K562 (cell line): ENCODE results near the gene TAF11L10.
"Not testable (repeated sequence)": the region's sequence is repeated elsewhere in the genome, so short reads cannot be mapped to it uniquely, and the experiment has no call there.

Experiments
- HCFC1 ChIP-seq: IDR thresholded peaks from 2 replicates; pipeline ENCODE4 v1.6.1; 2012; ENCODE audit warnings: low read depth, low read length, improper control_type of control experiment
- POLR2AphosphoS2 ChIP-seq: IDR thresholded peaks from 2 replicates; pipeline ENCODE4 v1.6.1; 2012; ENCODE audit warnings: low read length, improper control_type of control experiment
- RBM34 ChIP-seq: fragments of 200-400 bp; formaldehyde crosslinking; IDR thresholded peaks from 2 replicates; pipeline ENCODE4 v1.6.1; 2018; ENCODE audit warnings: low read length, borderline replicate concordance; ENCODE audit not compliant: insufficient read depth
- ZNF253 ChIP-seq: fragments of 250-450 bp; sonication (Bioruptor Pico); conservative IDR thresholded peaks from 2 replicates; pipeline ENCODE4 v1.6.1; 2021; ENCODE audit warnings: mild to moderate bottlenecking
- TF ChIP-seq, protein P1 (sequence below): fragments of 200-800 bp; sonication (Bioruptor generic); IDR thresholded peaks from 2 replicates; pipeline ENCODE4 v1.6.1; 2016; ENCODE audit warnings: missing genetic modification characterization, missing compliant biosample characterization
- TF ChIP-seq, protein P2 (sequence below), 2 experiments: fragments of 450-650 bp in 1 of 2; sonication (generic) in 1 of 2; formaldehyde crosslinking in 1 of 2; IDR thresholded peaks in 1 of 2; conservative IDR thresholded peaks in 1 of 2; 2 replicates each; pipeline versions ENCODE4 v1.6.1 to v1.8.1; 2016 to 2023; ENCODE audit warnings: mild to moderate bottlenecking in 2 of 2, moderate library complexity in 2 of 2, inconsistent platforms in 1 of 2, missing genetic modification reagents in 1 of 2
- TF ChIP-seq, protein P3 (sequence below): sonication (generic); formaldehyde crosslinking; IDR thresholded peaks from 2 replicates; pipeline ENCODE4 v1.8.0; 2022; ENCODE audit warnings: missing genetic modification reagents, mild to moderate bottlenecking, borderline replicate concordance

DNA sequence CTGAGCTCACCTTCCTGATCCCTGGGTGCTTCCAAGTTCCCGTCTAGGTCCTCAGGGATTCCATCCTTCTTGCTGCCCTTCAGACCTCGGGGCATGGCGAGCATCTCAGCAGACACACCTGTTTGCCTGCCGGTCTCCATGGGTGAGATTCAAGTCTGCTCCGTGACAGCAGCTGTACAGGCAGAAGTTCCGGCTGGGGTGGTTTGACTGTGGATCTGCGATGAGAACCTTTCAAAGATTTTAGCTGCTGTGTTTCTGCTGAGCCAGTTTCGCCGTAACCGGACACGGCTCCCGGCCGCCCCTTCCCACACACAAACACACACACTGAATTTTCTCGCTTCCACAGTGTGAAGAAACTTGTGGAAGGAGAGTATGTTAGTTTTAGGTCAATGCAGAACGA, 3.4 kb downstream of the TAF11L10 start, which contains the start of gene TAF11L9:
- TF ChIP-seq, protein P1, sequence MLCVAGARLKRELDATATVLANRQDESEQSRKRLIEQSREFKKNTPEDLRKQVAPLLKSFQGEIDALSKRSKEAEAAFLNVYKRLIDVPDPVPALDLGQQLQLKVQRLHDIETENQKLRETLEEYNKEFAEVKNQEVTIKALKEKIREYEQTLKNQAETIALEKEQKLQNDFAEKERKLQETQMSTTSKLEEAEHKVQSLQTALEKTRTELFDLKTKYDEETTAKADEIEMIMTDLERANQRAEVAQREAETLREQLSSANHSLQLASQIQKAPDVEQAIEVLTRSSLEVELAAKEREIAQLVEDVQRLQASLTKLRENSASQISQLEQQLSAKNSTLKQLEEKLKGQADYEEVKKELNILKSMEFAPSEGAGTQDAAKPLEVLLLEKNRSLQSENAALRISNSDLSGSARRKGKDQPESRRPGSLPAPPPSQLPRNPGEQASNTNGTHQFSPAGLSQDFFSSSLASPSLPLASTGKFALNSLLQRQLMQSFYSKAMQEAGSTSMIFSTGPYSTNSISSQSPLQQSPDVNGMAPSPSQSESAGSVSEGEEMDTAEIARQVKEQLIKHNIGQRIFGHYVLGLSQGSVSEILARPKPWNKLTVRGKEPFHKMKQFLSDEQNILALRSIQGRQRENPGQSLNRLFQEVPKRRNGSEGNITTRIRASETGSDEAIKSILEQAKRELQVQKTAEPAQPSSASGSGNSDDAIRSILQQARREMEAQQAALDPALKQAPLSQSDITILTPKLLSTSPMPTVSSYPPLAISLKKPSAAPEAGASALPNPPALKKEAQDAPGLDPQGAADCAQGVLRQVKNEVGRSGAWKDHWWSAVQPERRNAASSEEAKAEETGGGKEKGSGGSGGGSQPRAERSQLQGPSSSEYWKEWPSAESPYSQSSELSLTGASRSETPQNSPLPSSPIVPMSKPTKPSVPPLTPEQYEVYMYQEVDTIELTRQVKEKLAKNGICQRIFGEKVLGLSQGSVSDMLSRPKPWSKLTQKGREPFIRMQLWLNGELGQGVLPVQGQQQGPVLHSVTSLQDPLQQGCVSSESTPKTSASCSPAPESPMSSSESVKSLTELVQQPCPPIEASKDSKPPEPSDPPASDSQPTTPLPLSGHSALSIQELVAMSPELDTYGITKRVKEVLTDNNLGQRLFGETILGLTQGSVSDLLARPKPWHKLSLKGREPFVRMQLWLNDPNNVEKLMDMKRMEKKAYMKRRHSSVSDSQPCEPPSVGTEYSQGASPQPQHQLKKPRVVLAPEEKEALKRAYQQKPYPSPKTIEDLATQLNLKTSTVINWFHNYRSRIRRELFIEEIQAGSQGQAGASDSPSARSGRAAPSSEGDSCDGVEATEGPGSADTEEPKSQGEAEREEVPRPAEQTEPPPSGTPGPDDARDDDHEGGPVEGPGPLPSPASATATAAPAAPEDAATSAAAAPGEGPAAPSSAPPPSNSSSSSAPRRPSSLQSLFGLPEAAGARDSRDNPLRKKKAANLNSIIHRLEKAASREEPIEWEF = not testable (repeated sequence)
- TF ChIP-seq, protein P2, sequence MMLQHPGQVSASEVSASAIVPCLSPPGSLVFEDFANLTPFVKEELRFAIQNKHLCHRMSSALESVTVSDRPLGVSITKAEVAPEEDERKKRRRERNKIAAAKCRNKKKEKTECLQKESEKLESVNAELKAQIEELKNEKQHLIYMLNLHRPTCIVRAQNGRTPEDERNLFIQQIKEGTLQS (IDR thresholded peaks at IDR 0.05) = not testable (repeated sequence)
- TF ChIP-seq, protein P2 (CRISPR knock-in tag; conservative IDR thresholded peaks at IDR 0.05) = not testable (repeated sequence)
- TF ChIP-seq ZNF253 (CRISPR knock-in tag); POLR2AphosphoS2; HCFC1; RBM34: not testable (repeated sequence)
- TF ChIP-seq, protein P3, sequence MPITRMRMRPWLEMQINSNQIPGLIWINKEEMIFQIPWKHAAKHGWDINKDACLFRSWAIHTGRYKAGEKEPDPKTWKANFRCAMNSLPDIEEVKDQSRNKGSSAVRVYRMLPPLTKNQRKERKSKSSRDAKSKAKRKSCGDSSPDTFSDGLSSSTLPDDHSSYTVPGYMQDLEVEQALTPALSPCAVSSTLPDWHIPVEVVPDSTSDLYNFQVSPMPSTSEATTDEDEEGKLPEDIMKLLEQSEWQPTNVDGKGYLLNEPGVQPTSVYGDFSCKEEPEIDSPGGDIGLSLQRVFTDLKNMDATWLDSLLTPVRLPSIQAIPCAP (CRISPR knock-in tag) = not testable (repeated sequence)
